ENCODE results near the gene APOOL. TPM values are rescaled to one million over a fixed set of nuclear protein-coding genes. Genes with fewer than 3 reads are reported as not detected.
"Not testable (repeated sequence)": the region's sequence is repeated elsewhere in the genome, so short reads cannot be mapped to it uniquely, and the experiment has no call there.

Gene APOOL
- total RNA-seq, result 10 to 100 TPM in 2 of 5 donors, 1 to 10 TPM in 3; 2.3 to 26.3 (median 8.7) TPM
- polyA plus RNA-seq, result 1 to 10 TPM; 2.6 to 5.2 (median 3.1) TPM
- long read RNA-seq, donor 1, result 0 reads
- long read RNA-seq, donor 2, partial matches to known transcripts, result 0 of 3 reads
- long read RNA-seq, donor 2, other reads (novel, unspliced or antisense), result 0 of 3 reads
- long read RNA-seq, donor 3, result 0 reads
- long read RNA-seq, donor 4, result 0 reads
- long read RNA-seq, donor 5, partial matches to known transcripts, result 8 of 8 reads
- long read RNA-seq, donor 5, other reads (novel, unspliced or antisense), result 0 of 8 reads
- long read RNA-seq, donor 6, partial matches to known transcripts, result 41 of 42 reads
- long read RNA-seq, donor 6, other reads (novel, unspliced or antisense), result 0 of 42 reads
- long read RNA-seq, donor 7, partial matches to known transcripts, result 0 of 2 reads
- long read RNA-seq, donor 7, other reads (novel, unspliced or antisense), result 0 of 2 reads
- long read RNA-seq, donor 8, partial matches to known transcripts, result 0 of 3 reads
- long read RNA-seq, donor 8, other reads (novel, unspliced or antisense), result 0 of 3 reads
- long read RNA-seq, donor 9, partial matches to known transcripts, result 6 of 8 reads
- long read RNA-seq, donor 9, other reads (novel, unspliced or antisense), result 0 of 8 reads
- long read RNA-seq, donor 10, result 0 reads

- 0 to 46% (median 12%) methylated on average over 18 to 24 of the region's 24 CpGs for WGBS, 5 donors
- no peak for TF ChIP-seq CTCF (IDR thresholded peaks at IDR 0.05)
- no peak for TF ChIP-seq EP300 (IDR thresholded peaks at IDR 0.05)
- peak in 2 of 3 donors; percentile 70 to 82 for TF ChIP-seq POLR2AphosphoS5 (IDR thresholded peaks at IDR 0.05)
These were observed at the start of gene APOOL for GRCh38 chrX:85003655-85004244. TSS of gene APOOL (plus strand) at chrX:85003877. CDS start at chrX:85003913, 36 bp downstream.

GRCh38 chrX:84956304-84956703 is 47.4 kb upstream of the APOOL start:
- H3K4me1 ChIP-seq, result no peaks in the 10 kb centered on the region
- intact Hi-C loops (cut with DNase I; ENCODE audit: low total_unique reads), result no loop called here
- 50 to 66% (median 51%) methylated on average over 1 of the region's 1 CpG for WGBS, 5 donors

More at GRCh38 chrX:85003655-85004244, at the start of gene APOOL:
- Histone ChIP-seq H3K27ac (peak within 1 kb of the TSS; percentile 61 to 77 (median 71)), H3K4me3 (peak within 1 kb of the TSS; percentile 48 to 63 (median 56)), H3K36me3 (no peaks in the 10 kb centered on the region), H3K9me3 (no peaks in the 10 kb centered on the region), H3K4me1 (peaks cover 0 to 11% (median 6%) of the 10 kb centered on the region in 4 donors), H3K27me3 (no peaks in the 10 kb centered on the region)
- intact Hi-C loops (cut with DNase I; ENCODE audit: low total_unique reads), result no loop called here
- peak; percentile 87 to 96 for DNase-seq

GRCh38 chrX:84974803-84975202 is 28.9 kb upstream of the APOOL start:
- peaks cover 0 to 16% (median 6%) of the 10 kb centered on the region in 4 donors for H3K9me3 ChIP-seq

More at GRCh38 chrX:84956304-84956703, 47.4 kb upstream of the APOOL start:
- DNase-seq, result no peak
- no peak for TF ChIP-seq CTCF (IDR thresholded peaks at IDR 0.05)
- TF ChIP-seq POLR2AphosphoS5 (IDR thresholded peaks at IDR 0.05), result no peak
- no peak for TF ChIP-seq EP300 (IDR thresholded peaks at IDR 0.05)
- no peak for TF ChIP-seq POLR2A (IDR thresholded peaks at IDR 0.05)
- Histone ChIP-seq H3K27me3 (no peaks in the 10 kb centered on the region), H3K36me3 (no peaks in the 10 kb centered on the region), H3K9me3 (no peaks in the 10 kb centered on the region), H3K27ac (no peak overlapping the region), H3K4me3 (no peak overlapping the region)

GRCh38 chrX:84991739-84992138 is 11.9 kb upstream of the APOOL start:
- H3K27me3 ChIP-seq; H3K36me3 ChIP-seq; H3K27ac ChIP-seq; DNase-seq; intact Hi-C loops (cut with DNase I; ENCODE audit: low total_unique reads); H3K4me3 ChIP-seq; H3K9me3 ChIP-seq; H3K4me1 ChIP-seq: not testable (repeated sequence)
- 91 to 97% (median 91%) methylated on average over 5 of the region's 5 CpGs for WGBS, 5 donors

More at GRCh38 chrX:84974803-84975202, 28.9 kb upstream of the APOOL start:
- no peak for DNase-seq
- TF ChIP-seq POLR2A (IDR thresholded peaks at IDR 0.05) (no peak), POLR2AphosphoS5 (IDR thresholded peaks at IDR 0.05) (no peak), EP300 (IDR thresholded peaks at IDR 0.05) (no peak), CTCF (IDR thresholded peaks at IDR 0.05) (no peak)
- intact Hi-C loops (cut with DNase I; ENCODE audit: low total_unique reads), result no loop called here
- H3K27me3 ChIP-seq, result no peaks in the 10 kb centered on the region
- no peak overlapping the region for H3K27ac ChIP-seq
- WGBS, 5 donors, result 82 to 100% (median 89%) methylated on average over 3 to 19 of the region's 19 CpGs
- H3K4me1 ChIP-seq, result no peaks in the 10 kb centered on the region
- H3K4me3 ChIP-seq, result no peak overlapping the region
- H3K36me3 ChIP-seq, result no peaks in the 10 kb centered on the region

All from stomach (tissue), 19 donors.